HG02885 (cell line): ENCODE data around the gene RTN4RL2.

Source experiments
- ATAC-seq: cut with Tn5 transposase; IDR thresholded peaks from one replicate; pipeline ENCODE4 v1.9.1; 2021; ENCODE audit warnings: mild to moderate bottlenecking; ENCODE audit not compliant: unreplicated experiment, poor library complexity

The RTN4RL2 gene

DNA sequence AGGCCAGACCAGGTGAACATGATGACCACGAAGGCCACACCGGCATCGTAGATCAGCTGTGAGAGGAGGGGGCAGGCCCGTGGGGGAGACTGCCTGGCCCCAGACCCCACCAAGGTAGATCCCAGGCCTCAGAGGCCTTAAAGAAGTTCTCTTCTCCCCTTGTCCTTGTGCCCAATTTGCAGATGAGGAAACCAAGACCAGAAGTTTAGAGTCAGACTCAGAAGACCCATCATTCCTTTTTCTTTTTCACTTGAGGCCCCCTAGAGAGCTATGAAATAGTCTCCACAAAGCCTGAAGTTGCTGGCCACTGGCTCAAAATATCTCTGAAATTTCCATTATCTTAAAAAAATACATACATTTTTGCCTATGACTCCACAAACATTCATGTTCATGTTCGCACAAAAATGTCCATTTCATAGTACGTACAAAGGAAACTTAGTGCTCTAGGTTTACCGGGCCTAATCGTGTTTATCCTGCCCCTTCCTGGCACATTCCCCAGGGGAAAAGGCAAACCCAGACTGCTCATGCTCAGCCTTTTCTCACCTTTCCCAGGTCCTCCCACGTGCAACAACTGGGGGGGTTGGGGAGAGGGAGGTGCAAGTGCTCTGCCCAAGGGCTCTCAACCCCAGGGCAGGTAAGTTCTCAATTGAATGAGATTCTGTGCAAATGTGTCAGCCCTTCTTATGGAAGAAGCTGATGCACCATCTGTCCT is 35.9 kb downstream of the RTN4RL2 start:
- no peak for ATAC-seq

- no peak for ATAC-seq
These were observed 37.2 kb downstream of the RTN4RL2 start for GRCh38 chr11:57497303-57498247.

GRCh38 chr11:57498540-57498939 is 38.2 kb downstream of the RTN4RL2 start:
- no peak for ATAC-seq

DNA sequence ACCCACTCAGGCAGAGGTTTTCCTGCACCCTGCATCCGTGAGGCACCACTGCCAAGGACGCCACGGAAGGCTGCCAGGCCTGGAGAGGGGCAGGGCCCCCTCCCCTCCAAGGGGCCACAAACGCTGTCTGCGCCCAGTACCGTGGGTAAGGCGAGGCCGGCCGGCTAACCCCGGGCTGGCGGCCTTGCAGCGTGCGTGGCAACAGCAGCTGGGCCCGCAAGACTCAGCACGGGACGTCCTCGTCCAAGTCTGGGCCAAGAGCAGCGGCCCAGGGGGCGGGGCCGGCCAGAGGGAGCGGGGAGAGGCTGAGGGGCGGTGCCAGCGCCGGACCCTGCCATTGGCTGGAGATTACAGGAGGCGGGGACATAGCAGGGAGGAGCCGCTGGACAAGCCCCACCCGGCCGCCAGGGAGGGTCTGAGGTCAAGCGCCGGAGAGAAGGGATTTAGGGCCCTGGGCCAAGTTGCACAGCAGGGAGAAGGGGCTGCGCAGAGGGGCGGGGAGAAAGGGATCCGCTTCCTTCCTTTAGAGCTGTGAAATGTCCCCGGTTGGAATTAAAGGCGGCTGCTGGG is 39.2 kb downstream of the RTN4RL2 start:
- peak; percentile 97 for ATAC-seq

DNA sequence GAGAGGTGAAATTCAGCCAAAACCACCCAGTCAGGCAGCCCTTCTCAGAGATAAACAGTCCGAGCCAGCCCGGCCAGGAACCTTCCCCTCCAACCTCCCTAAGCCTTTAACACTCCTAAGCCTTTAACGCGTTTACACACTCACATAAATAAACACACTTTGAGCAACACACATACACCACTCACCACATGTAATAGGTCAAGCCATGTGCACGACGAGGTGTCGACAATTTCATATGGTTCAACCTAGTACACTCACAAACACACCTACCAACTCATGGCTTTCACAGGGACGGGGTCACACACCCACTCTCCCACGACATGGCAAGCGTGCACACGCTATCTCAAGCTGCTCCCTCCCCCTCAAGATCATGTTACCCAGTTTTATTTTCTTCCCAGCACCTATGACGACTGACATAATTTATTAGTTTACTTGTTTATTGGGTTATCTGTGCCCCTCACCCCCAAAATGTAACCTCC is 39.7 kb downstream of the RTN4RL2 start:
- no peak for ATAC-seq

DNA sequence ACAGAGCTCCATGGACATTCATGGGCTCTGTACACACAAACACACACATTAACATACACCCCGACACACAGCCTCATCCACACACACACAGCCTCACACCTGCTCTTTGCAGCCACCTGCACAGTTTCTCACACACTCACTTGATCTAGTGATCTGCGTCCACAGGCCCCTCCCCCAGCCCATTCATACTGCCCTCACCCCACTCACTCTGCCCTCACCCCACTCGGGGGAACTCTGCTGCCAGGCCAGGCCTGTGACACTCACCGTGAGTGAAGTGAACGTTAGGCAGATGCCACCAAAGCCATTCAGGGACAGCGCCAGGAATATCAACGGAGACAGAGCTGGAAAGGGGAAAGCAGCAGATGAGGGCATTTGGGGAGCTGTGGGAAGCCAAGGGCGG is 40.2 kb downstream of the RTN4RL2 start:
- no peak for ATAC-seq

DNA sequence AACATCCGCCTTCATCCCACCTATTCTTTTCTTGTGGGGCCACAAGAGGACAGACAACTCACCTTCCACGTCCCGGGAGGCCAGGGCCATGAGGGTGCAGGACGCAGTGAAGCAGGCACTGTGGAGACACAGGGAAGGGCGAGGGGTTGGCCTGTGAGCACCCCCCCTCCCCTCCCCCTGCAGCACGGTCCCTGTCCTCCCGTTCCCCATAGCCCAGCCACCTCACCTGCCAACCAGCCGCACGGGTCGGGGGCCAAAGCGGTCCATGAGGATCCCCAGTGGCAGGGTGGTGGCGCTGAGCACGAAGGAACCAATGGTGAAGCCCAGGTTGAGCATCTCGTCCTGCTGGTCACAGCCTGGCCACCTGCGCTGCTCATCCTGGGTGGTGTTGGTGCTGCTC is 40.6 kb downstream of the RTN4RL2 start:
- no peak for ATAC-seq

DNA sequence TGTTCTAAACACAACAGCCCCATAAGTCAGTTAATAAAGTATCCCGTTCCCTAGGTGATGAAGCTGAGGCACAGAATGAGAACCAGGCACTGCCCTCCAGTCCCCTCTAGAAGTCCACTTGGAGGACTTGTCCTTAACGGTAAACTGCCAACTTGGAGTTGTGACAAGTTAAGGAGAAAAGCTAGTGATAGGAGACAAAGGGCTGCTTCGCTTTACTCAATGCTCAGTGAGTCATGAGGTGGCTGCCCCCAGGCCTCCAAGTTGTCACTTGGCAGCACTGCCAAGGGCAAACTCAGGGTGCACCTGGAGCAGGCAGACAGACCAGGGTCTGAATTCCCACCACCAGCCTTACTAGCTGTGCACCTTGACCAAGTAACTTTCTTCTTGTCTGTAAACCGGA is 41.6 kb downstream of the RTN4RL2 start:
- ATAC-seq = no peak

DNA sequence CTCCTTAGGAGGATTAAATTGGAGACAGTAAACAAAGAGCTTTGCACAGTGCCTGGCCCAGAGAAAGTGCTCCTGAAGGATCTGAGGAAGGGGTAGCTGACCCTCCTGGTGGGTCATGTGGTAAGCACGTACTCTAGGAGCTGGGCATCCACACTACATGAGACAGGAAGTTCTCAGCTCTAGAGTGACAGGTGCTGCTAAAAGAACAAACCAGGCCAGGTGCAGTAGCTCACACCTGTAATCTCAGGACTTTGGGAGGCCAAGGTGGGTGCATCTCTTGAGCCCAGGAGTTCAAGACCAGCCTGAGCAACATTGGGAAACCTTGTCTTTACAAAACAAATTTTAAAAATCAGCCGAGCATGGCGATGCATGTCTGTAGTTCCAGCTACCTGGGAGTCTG is 42.0 kb downstream of the RTN4RL2 start:
- ATAC-seq = no peak

DNA sequence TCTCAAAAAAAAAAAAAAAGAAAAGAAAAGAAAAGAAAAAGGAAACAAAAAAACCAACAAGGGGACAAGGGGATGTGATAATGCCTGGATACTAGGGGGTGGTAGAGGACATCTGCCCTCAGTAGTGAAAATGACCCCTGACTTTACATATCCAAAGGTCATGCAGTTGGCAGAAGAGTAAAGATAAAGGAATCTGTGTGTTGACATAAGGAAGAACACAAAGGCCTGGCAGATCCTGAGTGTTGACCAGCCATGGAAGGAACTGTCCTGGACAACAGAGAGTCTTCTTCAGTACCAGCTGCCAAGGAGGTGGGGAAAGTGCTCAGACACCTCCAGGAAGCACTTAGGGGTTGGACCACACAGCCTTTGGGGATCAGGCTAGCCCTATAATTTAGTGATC is 42.5 kb downstream of the RTN4RL2 start:
- ATAC-seq = no peak

- no peak for ATAC-seq
These were observed 44.2 kb downstream of the RTN4RL2 start for GRCh38 chr11:57504511-57504910.

- no peak for ATAC-seq
These were observed 46.2 kb downstream of the RTN4RL2 start for GRCh38 chr11:57506522-57506921.

GRCh38 chr11:57508341-57509170 is 48.2 kb downstream of the RTN4RL2 start:
- ATAC-seq = no peak

DNA sequence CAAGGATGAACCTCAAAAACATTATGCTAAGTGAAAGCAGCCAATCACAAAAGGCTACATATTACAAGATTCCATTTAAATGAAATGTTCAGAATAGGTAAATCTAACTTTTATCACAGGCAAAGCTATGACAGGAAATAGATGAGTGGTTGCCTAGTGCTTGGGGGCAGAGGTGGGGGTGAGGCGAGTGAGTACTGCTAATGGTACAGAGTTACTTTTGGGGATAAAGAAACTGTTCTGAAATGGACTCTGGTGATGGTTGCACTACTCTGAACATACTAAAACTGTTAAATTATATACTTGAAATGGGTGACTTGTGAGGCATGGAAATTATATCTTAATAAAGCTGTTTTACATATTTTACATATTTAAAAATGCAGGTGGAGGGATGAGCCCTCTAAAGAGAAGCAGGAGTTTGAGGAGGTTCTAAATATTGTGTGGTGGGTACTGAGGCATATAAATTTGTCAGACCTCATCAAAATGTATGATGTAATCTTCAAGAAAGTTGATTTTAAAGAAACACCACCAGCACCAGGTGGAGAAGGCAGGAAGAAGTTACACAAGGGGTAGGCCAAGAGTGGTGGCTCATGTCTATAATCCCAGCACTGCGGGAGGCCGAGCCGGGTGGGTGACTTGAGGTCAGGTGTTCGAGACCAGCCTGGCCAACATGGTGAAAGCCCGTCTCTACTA is 51.6 kb downstream of the RTN4RL2 start:
- no peak for ATAC-seq

DNA sequence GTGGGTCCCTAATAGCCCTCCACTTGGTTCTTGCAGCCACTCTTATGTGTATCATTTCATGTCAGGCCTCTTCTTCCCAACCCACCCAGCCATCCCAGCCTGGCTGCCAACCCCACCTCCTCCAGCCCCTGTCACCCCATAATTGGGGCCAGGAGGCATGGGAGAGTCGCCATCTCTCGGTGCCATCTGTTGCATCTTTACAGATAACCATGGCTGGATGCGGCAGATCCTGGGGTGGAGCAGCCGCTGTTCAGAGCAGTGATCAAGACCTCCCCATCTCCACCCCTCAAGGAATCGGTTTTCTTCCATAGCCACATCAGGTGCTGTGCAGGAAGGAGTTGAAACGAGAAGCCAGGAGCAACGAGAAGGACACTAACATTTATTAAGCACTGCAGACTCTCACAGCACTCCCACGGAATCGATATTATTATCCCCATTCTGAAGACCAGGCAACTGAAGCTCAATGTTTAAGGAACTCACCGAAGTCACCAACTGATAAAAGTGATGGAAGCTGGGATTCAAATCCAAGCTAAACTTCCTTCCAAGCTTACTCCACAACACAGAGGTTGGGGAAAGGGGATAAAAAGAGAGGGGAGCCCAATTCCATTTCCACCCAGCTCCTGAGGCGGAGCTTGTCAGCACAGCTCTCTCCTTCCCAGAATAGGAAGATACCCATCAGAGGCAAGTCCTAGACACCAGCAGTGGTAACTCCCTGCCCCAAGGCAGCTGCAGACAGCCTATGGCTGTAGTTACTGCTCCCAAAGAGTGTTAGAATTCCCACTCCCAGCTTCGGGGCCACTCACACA is 52.5 kb downstream of the RTN4RL2 start:
- no peak for ATAC-seq

DNA sequence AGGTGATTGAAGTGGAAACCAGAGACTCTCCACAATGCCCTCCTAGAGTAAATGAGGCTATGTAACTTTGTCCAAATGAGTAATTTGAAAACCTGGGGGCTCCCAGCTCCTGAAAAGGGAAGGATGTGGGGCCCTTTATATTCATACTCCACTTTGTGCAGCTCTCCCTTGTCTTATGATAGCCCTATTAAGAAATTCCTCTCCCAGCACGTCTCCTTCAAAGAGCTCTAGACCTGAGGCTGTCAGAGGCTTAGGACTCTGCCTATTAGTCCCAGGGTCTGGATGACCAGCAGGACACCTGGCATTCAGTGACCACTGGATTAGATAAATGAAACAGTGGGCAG is 53.1 kb downstream of the RTN4RL2 start:
- ATAC-seq = no peak

- peak; percentile 45 for ATAC-seq
These were observed 53.7 kb downstream of the RTN4RL2 start for GRCh38 chr11:57513911-57514537.

- peak; percentile 49 for ATAC-seq
These were observed 54.4 kb downstream of the RTN4RL2 start for GRCh38 chr11:57514538-57515331.
